ENCODE measurements around the gene KLC1. TPM values are rescaled to one million over a fixed set of nuclear protein-coding genes. Genes with fewer than 3 reads are reported as not detected.
A peak's percentile ranks its signal among the peaks of the same experiment; 100 is the strongest.

The KLC1 gene
- total RNA-seq, 2 donors from 2014 or later = 170 to 178 TPM

- peaks cover 34% of the 10 kb centered on the region for H3K36me3 Mint-ChIP-seq (ENCODE audit: low read depth)
- no peak overlapping the region for H3K4me3 Mint-ChIP-seq
- 92 to 100% methylated on average over 3 to 10 of the region's 13 CpGs for WGBS, 2 experiments (ENCODE audit: insufficient coverage in 1 of 2, insufficient read length in 1 of 2)
Observed at GRCh38 chr14:103696070-103696402, 67.0 kb downstream of the KLC1 start.

GRCh38 chr14:103696466-103697071, 67.6 kb downstream of the KLC1 start:
- H3K4me1 Mint-ChIP-seq = peaks cover 2% of the 10 kb centered on the region
- no peaks in the 10 kb centered on the region for H3K27me3 Mint-ChIP-seq (ENCODE audit: insufficient read depth)
- H3K4me3 Mint-ChIP-seq = no peak overlapping the region
- no peaks in the 10 kb centered on the region for H3K4me1 ChIP-seq (ENCODE audit: control insufficient read depth, insufficient read depth, low read length)
- peak overlapping the region; percentile 48 for H3K27ac Mint-ChIP-seq
- no peak overlapping the region for H3K4me3 ChIP-seq (ENCODE audit: low read length)
- no peak for TF ChIP-seq CTCF (conservative IDR thresholded peaks at IDR 0.05)
- H3K9me3 ChIP-seq (ENCODE audit: control insufficient read depth, low read length) = no peaks in the 10 kb centered on the region
- H3K9ac ChIP-seq (ENCODE audit: extremely low read depth, low read length, poor library complexity, severe bottlenecking) = no peak overlapping the region
- DNase-seq = no peak
- 83 to 86% methylated on average over 15 to 16 of the region's 17 CpGs for WGBS, 2 experiments (ENCODE audit: insufficient coverage in 1 of 2, insufficient read length in 1 of 2)
- no peaks in the 10 kb centered on the region for H3K27me3 ChIP-seq (ENCODE audit: control insufficient read depth, insufficient read depth, low read length, poor library complexity, severe bottlenecking)
- peaks cover 34% of the 10 kb centered on the region for H3K36me3 Mint-ChIP-seq (ENCODE audit: low read depth)
- no peaks in the 10 kb centered on the region for H3K9me3 Mint-ChIP-seq
- H3K27ac ChIP-seq (ENCODE audit: low read depth, low read length) = peak overlapping the region; percentile 34
- peaks cover 85% of the 10 kb centered on the region for H3K36me3 ChIP-seq (ENCODE audit: control insufficient read depth, insufficient read depth, low read length)

More at GRCh38 chr14:103696070-103696402, 67.0 kb downstream of the KLC1 start:
- no peaks in the 10 kb centered on the region for H3K27me3 Mint-ChIP-seq (ENCODE audit: insufficient read depth)
- Histone ChIP-seq H3K36me3 (ENCODE audit: control insufficient read depth, insufficient read depth, low read length) (peaks cover 83% of the 10 kb centered on the region), H3K9me3 (ENCODE audit: control insufficient read depth, low read length) (no peaks in the 10 kb centered on the region), H3K9ac (ENCODE audit: extremely low read depth, low read length, poor library complexity, severe bottlenecking) (no peak overlapping the region), H3K27me3 (ENCODE audit: control insufficient read depth, insufficient read depth, low read length, poor library complexity, severe bottlenecking) (no peaks in the 10 kb centered on the region), H3K4me1 (ENCODE audit: control insufficient read depth, insufficient read depth, low read length) (no peaks in the 10 kb centered on the region), H3K4me3 (ENCODE audit: low read length) (no peak overlapping the region), H3K27ac (ENCODE audit: low read depth, low read length) (no peak overlapping the region)
- H3K9me3 Mint-ChIP-seq = no peaks in the 10 kb centered on the region
- peak overlapping the region; percentile 3 for H3K27ac Mint-ChIP-seq
- H3K4me1 Mint-ChIP-seq = peaks cover 2% of the 10 kb centered on the region
- no peak for TF ChIP-seq CTCF (conservative IDR thresholded peaks at IDR 0.05)
- no peak for DNase-seq

GRCh38 chr14:103697206-103697602, 68.2 kb downstream of the KLC1 start:
- Mint-ChIP-seq H3K27ac (peak overlapping the region; percentile 61), H3K36me3 (ENCODE audit: low read depth) (peaks cover 38% of the 10 kb centered on the region), H3K9me3 (no peaks in the 10 kb centered on the region), H3K4me3 (no peak overlapping the region), H3K27me3 (ENCODE audit: insufficient read depth) (no peaks in the 10 kb centered on the region), H3K4me1 (peaks cover 2% of the 10 kb centered on the region)
- WGBS, 2 experiments (ENCODE audit: insufficient coverage in 1 of 2, insufficient read length in 1 of 2) = 88% methylated on average over 3 of the region's 3 CpGs; no CpG with 5 or more reads in 1 of the 2 experiments
- Histone ChIP-seq H3K4me1 (ENCODE audit: control insufficient read depth, insufficient read depth, low read length) (no peaks in the 10 kb centered on the region), H3K36me3 (ENCODE audit: control insufficient read depth, insufficient read depth, low read length) (peaks cover 78% of the 10 kb centered on the region), H3K27me3 (ENCODE audit: control insufficient read depth, insufficient read depth, low read length, poor library complexity, severe bottlenecking) (no peaks in the 10 kb centered on the region), H3K9ac (ENCODE audit: extremely low read depth, low read length, poor library complexity, severe bottlenecking) (no peak overlapping the region), H3K9me3 (ENCODE audit: control insufficient read depth, low read length) (no peaks in the 10 kb centered on the region), H3K4me3 (ENCODE audit: low read length) (no peak overlapping the region), H3K27ac (ENCODE audit: low read depth, low read length) (peak overlapping the region; percentile 16)
- no peak for TF ChIP-seq CTCF (conservative IDR thresholded peaks at IDR 0.05)
- no peak for DNase-seq
